Measurements from ENCODE around the gene ZNF608. TPM values are rescaled to one million over a fixed set of nuclear protein-coding genes. Genes with fewer than 3 reads are reported as not detected.

Gene ZNF608
- total and polyA plus RNA-seq, 9 of the 15 experiments (the other 6 are each of a cell fraction or from before 2014, with no cell fraction given) = 0.38 to 1.5 (median 1.00) TPM

GRCh38 chr5:124772457-124773200 is 26.2 kb upstream of the ZNF608 start:
- Histone ChIP-seq H3K36me3 (ENCODE audit: control insufficient read depth, insufficient read depth, low read length) (no peaks in the 10 kb centered on the region), H3K27ac (ENCODE audit: extremely low read depth, low read depth, low read length) (no peak overlapping the region), H3K27me3 (ENCODE audit: control insufficient read depth in 2 of 2, insufficient read depth in 2 of 2, low read length in 2 of 2) (no peaks in the 10 kb centered on the region; a peak in 1 of 5 replicates), H2AFZ (ENCODE audit: low read depth, low read length) (no peak overlapping the region), H3K4me2 (ENCODE audit: insufficient read depth, low read length) (no peak overlapping the region), H3K9me3 (replicated peaks; ENCODE audit: control insufficient read depth, insufficient read depth, low read depth, low read length) (no peaks in the 10 kb centered on the region), H4K20me1 (replicated peaks; ENCODE audit: control insufficient read depth, insufficient read depth, low read length) (no peaks in the 10 kb centered on the region), H3K4me3 (no peak overlapping the region), H3K4me1 (replicated peaks in 1 of 2; ENCODE audit: control insufficient read depth in 2 of 2, insufficient read depth in 2 of 2, low read length in 2 of 2) (no peaks in the 10 kb centered on the region; a peak in 2 of 5 replicates), H3K79me2 (ENCODE audit: control insufficient read depth, insufficient read depth, low read length) (no peaks in the 10 kb centered on the region), H3K9me1 (ENCODE audit: control insufficient read depth, insufficient read depth, low read length) (no peaks in the 10 kb centered on the region), H3K9ac (ENCODE audit: insufficient read depth in 1 of 2, low read depth in 2 of 2, low read length in 2 of 2) (no peak overlapping the region)
- ATAC-seq (no peak), DNase-seq (ENCODE audit: extremely low read depth in 1 of 4, low spot score in 3 of 4) (no peak), FAIRE-seq (no peak)
- ChIA-PET POLR2A (interaction anchor here (1.5 kb wide), 1 partner anchor 25 kb away, joined by 4 read pairs; no protein-coding TSS in a partner anchor), CTCF (ENCODE audit: low intra/inter-chr PET ratio) (no interaction called here)
- 0% methylated on average over 1 of the region's 1 CpG for WGBS (ENCODE audit: insufficient coverage, low coverage, missing lambda C conversion rate)
- BruUV-seq (replicated peaks) = no TSS peak
- intact Hi-C loops (cut with micrococcal nuclease) = no loop called here
- in situ Hi-C loops (cut with MboI) = no loop called here
- TF ChIP-seq NR2C1 (IDR thresholded peaks at IDR 0.05) (no peak), NR2C1 (tag; IDR thresholded peaks at IDR 0.05) (no peak), NCOA2 (IDR thresholded peaks at IDR 0.05; ENCODE audit: partially characterized antibody in 2 of 2) (no peak), TAF1 (IDR thresholded peaks at IDR 0.05; ENCODE audit: control insufficient read depth, extremely low read depth, insufficient read depth, low read length, severe bottlenecking) (no peak), RB1 (IDR thresholded peaks at IDR 0.05; ENCODE audit: low read depth) (no peak), CBFB (CRISPR knock-in tag; IDR thresholded peaks at IDR 0.05) (no peak), MTA3 (IDR thresholded peaks at IDR 0.05; ENCODE audit: borderline replicate concordance) (no peak), ZMIZ1 (IDR thresholded peaks at IDR 0.05; ENCODE audit: low read depth in 2 of 2, low read length in 2 of 2) (no peak), CCAR2 (IDR thresholded peaks at IDR 0.05; ENCODE audit: low read depth, low read length) (no peak), CHD1 (IDR thresholded peaks at IDR 0.05; ENCODE audit: low read length) (no peak)
- TF ChIP-seq, protein P1, sequence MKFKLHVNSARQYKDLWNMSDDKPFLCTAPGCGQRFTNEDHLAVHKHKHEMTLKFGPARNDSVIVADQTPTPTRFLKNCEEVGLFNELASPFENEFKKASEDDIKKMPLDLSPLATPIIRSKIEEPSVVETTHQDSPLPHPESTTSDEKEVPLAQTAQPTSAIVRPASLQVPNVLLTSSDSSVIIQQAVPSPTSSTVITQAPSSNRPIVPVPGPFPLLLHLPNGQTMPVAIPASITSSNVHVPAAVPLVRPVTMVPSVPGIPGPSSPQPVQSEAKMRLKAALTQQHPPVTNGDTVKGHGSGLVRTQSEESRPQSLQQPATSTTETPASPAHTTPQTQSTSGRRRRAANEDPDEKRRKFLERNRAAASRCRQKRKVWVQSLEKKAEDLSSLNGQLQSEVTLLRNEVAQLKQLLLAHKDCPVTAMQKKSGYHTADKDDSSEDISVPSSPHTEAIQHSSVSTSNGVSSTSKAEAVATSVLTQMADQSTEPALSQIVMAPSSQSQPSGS (CRISPR knock-in tag; IDR thresholded peaks at IDR 0.05) = no peak
- TF ChIP-seq, protein P2, sequence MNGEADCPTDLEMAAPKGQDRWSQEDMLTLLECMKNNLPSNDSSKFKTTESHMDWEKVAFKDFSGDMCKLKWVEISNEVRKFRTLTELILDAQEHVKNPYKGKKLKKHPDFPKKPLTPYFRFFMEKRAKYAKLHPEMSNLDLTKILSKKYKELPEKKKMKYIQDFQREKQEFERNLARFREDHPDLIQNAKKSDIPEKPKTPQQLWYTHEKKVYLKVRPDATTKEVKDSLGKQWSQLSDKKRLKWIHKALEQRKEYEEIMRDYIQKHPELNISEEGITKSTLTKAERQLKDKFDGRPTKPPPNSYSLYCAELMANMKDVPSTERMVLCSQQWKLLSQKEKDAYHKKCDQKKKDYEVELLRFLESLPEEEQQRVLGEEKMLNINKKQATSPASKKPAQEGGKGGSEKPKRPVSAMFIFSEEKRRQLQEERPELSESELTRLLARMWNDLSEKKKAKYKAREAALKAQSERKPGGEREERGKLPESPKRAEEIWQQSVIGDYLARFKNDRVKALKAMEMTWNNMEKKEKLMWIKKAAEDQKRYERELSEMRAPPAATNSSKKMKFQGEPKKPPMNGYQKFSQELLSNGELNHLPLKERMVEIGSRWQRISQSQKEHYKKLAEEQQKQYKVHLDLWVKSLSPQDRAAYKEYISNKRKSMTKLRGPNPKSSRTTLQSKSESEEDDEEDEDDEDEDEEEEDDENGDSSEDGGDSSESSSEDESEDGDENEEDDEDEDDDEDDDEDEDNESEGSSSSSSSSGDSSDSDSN (IDR thresholded peaks at IDR 0.05; ENCODE audit: borderline replicate concordance in 1 of 2, low read depth in 2 of 2, low read length in 2 of 2) = no peak
- TF ChIP-seq, protein P3, sequence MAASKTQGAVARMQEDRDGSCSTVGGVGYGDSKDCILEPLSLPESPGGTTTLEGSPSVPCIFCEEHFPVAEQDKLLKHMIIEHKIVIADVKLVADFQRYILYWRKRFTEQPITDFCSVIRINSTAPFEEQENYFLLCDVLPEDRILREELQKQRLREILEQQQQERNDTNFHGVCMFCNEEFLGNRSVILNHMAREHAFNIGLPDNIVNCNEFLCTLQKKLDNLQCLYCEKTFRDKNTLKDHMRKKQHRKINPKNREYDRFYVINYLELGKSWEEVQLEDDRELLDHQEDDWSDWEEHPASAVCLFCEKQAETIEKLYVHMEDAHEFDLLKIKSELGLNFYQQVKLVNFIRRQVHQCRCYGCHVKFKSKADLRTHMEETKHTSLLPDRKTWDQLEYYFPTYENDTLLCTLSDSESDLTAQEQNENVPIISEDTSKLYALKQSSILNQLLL (CRISPR knock-in tag; IDR thresholded peaks at IDR 0.05; ENCODE audit: borderline replicate concordance) = no peak
